Activated CD4-positive, CD25-positive, alpha-beta regulatory T cell (primary cell): ENCODE measurements around the gene TNFRSF9.

ENCODE experiments used
- DNase-seq, 4 experiments: peaks; one replicate each; lab custom pipeline; 2025; lab: John Stamatoyannopoulos, UW

The TNFRSF9 gene

DNA sequence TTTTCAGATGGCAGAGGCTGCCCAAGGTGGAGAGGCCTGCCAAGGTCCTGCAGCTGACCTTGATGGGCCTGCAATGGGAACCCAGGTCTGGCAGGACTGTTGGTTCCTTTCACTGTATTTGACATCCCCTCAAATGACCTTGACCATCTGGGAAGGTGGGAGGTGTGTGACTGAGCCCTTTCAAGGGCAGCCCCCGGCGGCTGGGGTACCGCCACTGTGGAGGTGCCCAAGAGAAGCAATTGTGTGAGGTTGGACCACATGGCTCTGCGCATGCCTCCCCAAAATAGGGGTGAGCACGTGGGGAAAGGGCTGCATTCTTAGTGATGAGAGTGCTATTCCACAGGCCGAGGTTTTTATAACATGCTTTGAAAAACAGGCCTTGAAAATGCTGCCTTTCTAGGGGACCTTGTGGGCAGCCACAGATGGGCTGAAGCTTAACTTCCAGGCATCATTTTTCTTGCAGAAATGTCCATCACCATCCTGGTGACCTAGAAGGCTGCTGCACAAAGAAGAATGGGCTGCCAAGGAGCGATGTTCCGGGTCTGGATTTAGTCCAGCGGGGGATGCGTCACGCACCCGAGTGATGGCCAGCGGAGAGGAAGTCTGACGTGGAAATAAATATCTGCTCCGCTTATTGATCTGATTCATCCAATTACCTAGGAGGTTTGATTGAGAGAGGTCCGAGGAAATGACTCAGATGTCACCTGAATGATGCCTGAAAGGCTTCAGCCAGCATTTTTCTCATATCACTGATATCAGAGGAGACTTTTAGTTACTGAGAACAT lies 71.3 kb downstream of the TNFRSF9 start:
- no peak for DNase-seq

GRCh38 chr1:7868070-7868780 lies 72.4 kb downstream of the TNFRSF9 start:
- DNase-seq = no peak

DNA sequence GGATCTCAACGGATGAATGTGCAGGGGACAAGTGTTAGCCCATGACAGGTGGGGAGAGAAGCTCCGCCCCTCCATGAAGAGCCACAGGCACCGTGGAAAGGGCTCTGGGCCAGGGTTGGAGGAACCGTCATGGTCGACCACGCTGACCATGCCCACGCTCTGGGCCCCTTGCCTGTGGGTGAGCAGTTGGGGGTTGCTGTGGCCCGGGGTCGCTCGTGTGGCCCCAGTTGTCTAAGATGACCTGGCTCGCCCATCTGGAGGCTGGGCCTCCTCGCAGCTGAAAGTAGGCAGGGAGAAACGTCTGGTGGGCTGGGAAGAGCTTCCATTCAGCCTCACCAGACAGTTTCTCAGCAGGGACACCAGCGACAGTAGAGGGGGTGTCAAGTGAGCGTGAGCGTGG lies 74.7 kb downstream of the TNFRSF9 start:
- DNase-seq = no peak
